Gastroesophageal sphincter (tissue), 3 donors: Measurements from ENCODE around the gene ATF3.

ENCODE experiments used
- CTCF ChIP-seq, 4 experiments: fragments of 200-600 bp in 2 of 4; fragments of 450-650 bp in 2 of 4; sonication (generic) in 1 of 4; IDR thresholded peaks; one replicate each; pipeline ENCODE4 v1.5.1; 2017 to 2019; ENCODE audit warnings: antibody characterized with exemption in 4 of 4, mild to moderate bottlenecking in 2 of 4, moderate library complexity in 2 of 4
- EP300 ChIP-seq: sonication (generic); formaldehyde crosslinking; IDR thresholded peaks from one replicate; pipeline ENCODE4 v1.6.1; 2017; ENCODE audit warnings: antibody characterized with exemption, mild to moderate bottlenecking
- POLR2A ChIP-seq, 2 donors: fragments of 450-650 bp; IDR thresholded peaks; one replicate each; pipeline ENCODE4 v1.6.1; 2017; ENCODE audit warnings: antibody characterized with exemption in 2 of 2, mild to moderate bottlenecking in 2 of 2, moderate library complexity in 1 of 2
- POLR2AphosphoS5 ChIP-seq: sonication (generic); formaldehyde crosslinking; IDR thresholded peaks from one replicate; pipeline ENCODE4 v1.6.1; 2017; ENCODE audit warnings: antibody characterized with exemption

GRCh38 chr1:212648431-212648830 is 39.9 kb downstream of the ATF3 start:
- no peak for TF ChIP-seq POLR2AphosphoS5
- no peak for TF ChIP-seq CTCF (IDR thresholded peaks at IDR 0.05)
- TF ChIP-seq POLR2A (IDR thresholded peaks at IDR 0.05) = no peak
- no peak for TF ChIP-seq EP300
